Measurements from ENCODE around the gene CELF2.

The CELF2 gene

DNA sequence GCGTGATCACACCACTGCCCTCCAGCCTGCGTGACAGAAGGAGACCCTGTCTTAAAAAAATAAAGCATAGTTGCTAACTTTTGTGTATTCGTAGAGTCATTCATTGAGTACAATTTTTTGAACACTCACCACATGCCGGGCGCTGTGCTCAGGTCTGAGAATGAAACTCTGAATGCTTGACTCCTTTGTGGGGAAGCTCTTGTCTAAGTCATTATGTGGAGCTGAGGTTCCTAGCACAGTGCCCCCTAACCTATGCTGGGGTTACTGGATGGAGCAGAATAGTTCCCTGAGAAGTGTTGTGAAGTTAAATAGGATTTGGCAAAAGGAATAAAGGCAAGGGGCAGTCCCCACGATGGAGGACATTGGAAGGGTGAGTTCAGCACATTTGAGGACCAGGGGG is 123.3 kb downstream of the CELF2 start:
- no peak overlapping the region for H2BK15ac ChIP-seq (ENCODE audit: low read length)
- no peak overlapping the region for H3K14ac ChIP-seq (ENCODE audit: low read length)
- no peaks in the 10 kb centered on the region for H3K36me3 ChIP-seq (replicated peaks in 1 of 2; ENCODE audit: control insufficient read depth in 2 of 2, insufficient read depth in 2 of 2, low read length in 2 of 2)
- no peak overlapping the region for H4K8ac ChIP-seq (ENCODE audit: low read depth, low read length)
- no peak overlapping the region for H3K23ac ChIP-seq (ENCODE audit: low read depth, low read length, poor library complexity)
- H4K91ac ChIP-seq (ENCODE audit: low read depth, low read length, poor library complexity) = no peak overlapping the region
- no peak for DNase-seq (ENCODE audit: low spot score)
- no peak overlapping the region for H3K18ac ChIP-seq (ENCODE audit: low read length)
- no peak overlapping the region for H2AK5ac ChIP-seq (ENCODE audit: low read depth, low read length)
- no peaks in the 10 kb centered on the region for H3K79me1 ChIP-seq (ENCODE audit: low read depth, low read length)
- no peak overlapping the region for H2AFZ ChIP-seq (ENCODE audit: low read length)
- no CpG with 5 or more reads among the region's 6 CpGs for WGBS, 2 donors (ENCODE audit: extremely low coverage in 2 of 2, insufficient read length in 2 of 2, insufficient replicate concordance in 1 of 2)
- H3K27me3 ChIP-seq (ENCODE audit: control insufficient read depth in 3 of 3, insufficient read depth in 3 of 3, low read depth in 1 of 3, low read length in 3 of 3) = no peaks in the 10 kb centered on the region
- peaks cover 0 to 5% of the 10 kb centered on the region in 2 donors for H3K4me1 ChIP-seq (ENCODE audit: control insufficient read depth in 2 of 2, insufficient read depth in 1 of 2, low read depth in 1 of 2, low read length in 2 of 2)
- no peak overlapping the region for H2BK5ac ChIP-seq (ENCODE audit: low read length)
- no peak overlapping the region for H3K4me3 ChIP-seq (ENCODE audit: low read length in 2 of 2)
- H3K27ac ChIP-seq (replicated peaks; ENCODE audit: low read length) = no peak overlapping the region
- no peak overlapping the region for H3K4ac ChIP-seq (ENCODE audit: low read length)
- no peaks in the 10 kb centered on the region for H3K9me3 ChIP-seq (replicated peaks in 1 of 2; ENCODE audit: control insufficient read depth in 2 of 2, insufficient read depth in 1 of 2, low read depth in 1 of 2, low read length in 2 of 2)
- H2BK120ac ChIP-seq (ENCODE audit: low read depth, low read length) = no peak overlapping the region
- H2BK12ac ChIP-seq (ENCODE audit: low read length) = no peak overlapping the region
- no peak overlapping the region for H3K9ac ChIP-seq (ENCODE audit: low read depth, low read length, poor library complexity)
- no peak overlapping the region for H3K4me2 ChIP-seq (ENCODE audit: insufficient read depth, low read length, poor library complexity, severe bottlenecking)

- Histone ChIP-seq H3K36me3 (replicated peaks in 1 of 2; ENCODE audit: control insufficient read depth in 2 of 2, insufficient read depth in 2 of 2, low read length in 2 of 2) (no peaks in the 10 kb centered on the region), H2AK5ac (ENCODE audit: low read depth, low read length) (no peak overlapping the region), H2BK120ac (ENCODE audit: low read depth, low read length) (no peak overlapping the region), H3K23ac (ENCODE audit: low read depth, low read length, poor library complexity) (no peak overlapping the region), H2BK15ac (ENCODE audit: low read length) (no peak overlapping the region), H2BK5ac (ENCODE audit: low read length) (no peak overlapping the region), H3K14ac (ENCODE audit: low read length) (no peak overlapping the region), H3K27ac (replicated peaks; ENCODE audit: low read length) (no peak overlapping the region), H3K4ac (ENCODE audit: low read length) (no peak overlapping the region), H4K91ac (ENCODE audit: low read depth, low read length, poor library complexity) (no peak overlapping the region), H3K27me3 (ENCODE audit: control insufficient read depth in 3 of 3, insufficient read depth in 3 of 3, low read depth in 1 of 3, low read length in 3 of 3) (no peaks in the 10 kb centered on the region), H2BK12ac (ENCODE audit: low read length) (no peak overlapping the region), H3K4me3 (ENCODE audit: low read length in 2 of 2) (no peak overlapping the region), H3K9me3 (replicated peaks in 1 of 2; ENCODE audit: control insufficient read depth in 2 of 2, insufficient read depth in 1 of 2, low read depth in 1 of 2, low read length in 2 of 2) (no peaks in the 10 kb centered on the region), H4K8ac (ENCODE audit: low read depth, low read length) (no peak overlapping the region), H3K79me1 (ENCODE audit: low read depth, low read length) (peaks cover 1% of the 10 kb centered on the region), H2AFZ (ENCODE audit: low read length) (no peak overlapping the region), H3K4me1 (ENCODE audit: control insufficient read depth in 2 of 2, insufficient read depth in 1 of 2, low read depth in 1 of 2, low read length in 2 of 2) (peaks cover 0 to 10% of the 10 kb centered on the region in 2 donors), H3K9ac (ENCODE audit: low read depth, low read length, poor library complexity) (no peak overlapping the region), H3K18ac (ENCODE audit: low read length) (no peak overlapping the region), H3K4me2 (ENCODE audit: insufficient read depth, low read length, poor library complexity, severe bottlenecking) (no peak overlapping the region)
- no CpG with 5 or more reads among the region's 3 CpGs for WGBS, 2 donors (ENCODE audit: extremely low coverage in 2 of 2, insufficient read length in 2 of 2, insufficient replicate concordance in 1 of 2)
- no peak for DNase-seq (ENCODE audit: low spot score)
These were observed 124.0 kb downstream of the CELF2 start for GRCh38 chr10:11141571-11142091.

DNA sequence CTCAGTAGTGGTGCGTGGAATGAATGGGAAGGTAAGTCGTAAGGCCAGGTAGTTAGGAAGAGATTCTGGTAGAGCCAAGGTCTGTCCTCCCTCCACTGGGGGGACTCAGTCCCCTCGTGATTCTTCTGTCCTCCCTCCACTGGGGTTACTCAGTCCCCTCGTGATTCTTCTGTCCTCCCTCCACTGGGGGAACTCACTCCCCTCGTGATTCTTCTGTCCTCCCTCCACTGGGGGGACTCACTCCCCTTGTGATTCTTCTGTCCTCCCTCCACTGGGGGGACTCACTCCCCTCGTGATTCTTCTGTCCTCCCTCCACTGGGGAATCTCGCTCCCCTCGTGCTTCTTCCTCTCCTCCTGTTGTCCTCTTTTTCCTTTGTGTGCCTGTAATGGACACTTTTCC is 125.1 kb downstream of the CELF2 start:
- WGBS, 2 donors (ENCODE audit: extremely low coverage in 2 of 2, insufficient read length in 2 of 2, insufficient replicate concordance in 1 of 2) = no CpG with 5 or more reads among the region's 8 CpGs

DNA sequence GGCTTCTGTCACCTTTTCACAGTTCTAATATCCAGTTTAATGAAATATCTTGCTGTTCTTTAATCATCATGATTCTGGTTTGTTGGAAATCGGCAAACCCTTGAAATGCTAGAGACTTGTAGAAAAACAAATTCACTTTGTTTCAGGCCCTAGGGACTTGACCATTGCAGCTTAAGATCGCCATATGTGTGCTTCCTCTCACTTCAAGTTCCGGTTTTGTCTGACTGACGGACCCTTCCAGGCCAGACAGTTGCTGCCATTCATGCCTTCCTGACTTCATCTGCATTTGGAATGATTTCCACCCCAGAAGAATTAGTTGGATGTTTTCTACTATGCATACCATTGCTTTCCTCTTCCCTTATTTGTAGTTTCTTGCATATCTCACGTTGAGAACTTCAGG is 125.6 kb downstream of the CELF2 start:
- Histone ChIP-seq H2AK5ac (ENCODE audit: low read depth, low read length) (no peak overlapping the region), H3K9ac (ENCODE audit: low read depth, low read length, poor library complexity) (no peak overlapping the region), H3K27me3 (ENCODE audit: control insufficient read depth in 3 of 3, insufficient read depth in 3 of 3, low read depth in 1 of 3, low read length in 3 of 3) (no peaks in the 10 kb centered on the region), H3K27ac (replicated peaks; ENCODE audit: low read length) (no peak overlapping the region), H3K4me2 (ENCODE audit: insufficient read depth, low read length, poor library complexity, severe bottlenecking) (no peak overlapping the region), H4K91ac (ENCODE audit: low read depth, low read length, poor library complexity) (no peak overlapping the region), H3K36me3 (replicated peaks in 1 of 2; ENCODE audit: control insufficient read depth in 2 of 2, insufficient read depth in 2 of 2, low read length in 2 of 2) (no peaks in the 10 kb centered on the region), H4K8ac (ENCODE audit: low read depth, low read length) (no peak overlapping the region), H2BK15ac (ENCODE audit: low read length) (no peak overlapping the region), H3K18ac (ENCODE audit: low read length) (no peak overlapping the region), H2AFZ (ENCODE audit: low read length) (no peak overlapping the region), H3K23ac (ENCODE audit: low read depth, low read length, poor library complexity) (no peak overlapping the region), H3K4me3 (ENCODE audit: low read length in 2 of 2) (no peak overlapping the region), H3K14ac (ENCODE audit: low read length) (no peak overlapping the region), H2BK5ac (ENCODE audit: low read length) (no peak overlapping the region), H3K4me1 (ENCODE audit: control insufficient read depth in 2 of 2, insufficient read depth in 1 of 2, low read depth in 1 of 2, low read length in 2 of 2) (peaks cover 0 to 18% of the 10 kb centered on the region in 2 donors), H3K9me3 (replicated peaks in 1 of 2; ENCODE audit: control insufficient read depth in 2 of 2, insufficient read depth in 1 of 2, low read depth in 1 of 2, low read length in 2 of 2) (no peaks in the 10 kb centered on the region), H3K79me1 (ENCODE audit: low read depth, low read length) (peaks cover 2% of the 10 kb centered on the region), H2BK12ac (ENCODE audit: low read length) (no peak overlapping the region), H3K4ac (ENCODE audit: low read length) (no peak overlapping the region), H2BK120ac (ENCODE audit: low read depth, low read length) (no peak overlapping the region)
- no peak for DNase-seq (ENCODE audit: low spot score)
- no CpG with 5 or more reads among the region's 5 CpGs for WGBS, 2 donors (ENCODE audit: extremely low coverage in 2 of 2, insufficient read length in 2 of 2, insufficient replicate concordance in 1 of 2)

More for the DNA sequence above, 125.1 kb downstream of the CELF2 start:
- no peak overlapping the region for H3K4ac ChIP-seq (ENCODE audit: low read length)
- H2AFZ ChIP-seq (ENCODE audit: low read length) = no peak overlapping the region
- no peak overlapping the region for H2BK5ac ChIP-seq (ENCODE audit: low read length)
- H3K14ac ChIP-seq (ENCODE audit: low read length) = no peak overlapping the region
- no peaks in the 10 kb centered on the region for H3K9me3 ChIP-seq (replicated peaks in 1 of 2; ENCODE audit: control insufficient read depth in 2 of 2, insufficient read depth in 1 of 2, low read depth in 1 of 2, low read length in 2 of 2)
- DNase-seq (ENCODE audit: low spot score) = no peak
- H4K8ac ChIP-seq (ENCODE audit: low read depth, low read length) = no peak overlapping the region
- no peaks in the 10 kb centered on the region for H3K36me3 ChIP-seq (replicated peaks in 1 of 2; ENCODE audit: control insufficient read depth in 2 of 2, insufficient read depth in 2 of 2, low read length in 2 of 2)
- H3K79me1 ChIP-seq (ENCODE audit: low read depth, low read length) = peaks cover 2% of the 10 kb centered on the region
- no peaks in the 10 kb centered on the region for H3K27me3 ChIP-seq (ENCODE audit: control insufficient read depth in 3 of 3, insufficient read depth in 3 of 3, low read depth in 1 of 3, low read length in 3 of 3)
- no peak overlapping the region for H3K23ac ChIP-seq (ENCODE audit: low read depth, low read length, poor library complexity)
- no peak overlapping the region for H3K4me3 ChIP-seq (ENCODE audit: low read length in 2 of 2)
- H4K91ac ChIP-seq (ENCODE audit: low read depth, low read length, poor library complexity) = no peak overlapping the region
- no peak overlapping the region for H3K18ac ChIP-seq (ENCODE audit: low read length)
- H3K4me2 ChIP-seq (ENCODE audit: insufficient read depth, low read length, poor library complexity, severe bottlenecking) = no peak overlapping the region
- no peak overlapping the region for H2BK15ac ChIP-seq (ENCODE audit: low read length)
- H3K27ac ChIP-seq (replicated peaks; ENCODE audit: low read length) = no peak overlapping the region
- H3K9ac ChIP-seq (ENCODE audit: low read depth, low read length, poor library complexity) = no peak overlapping the region
- H2BK120ac ChIP-seq (ENCODE audit: low read depth, low read length) = no peak overlapping the region
- no peak overlapping the region for H2AK5ac ChIP-seq (ENCODE audit: low read depth, low read length)
- H2BK12ac ChIP-seq (ENCODE audit: low read length) = no peak overlapping the region
- H3K4me1 ChIP-seq (ENCODE audit: control insufficient read depth in 2 of 2, insufficient read depth in 1 of 2, low read depth in 1 of 2, low read length in 2 of 2) = peaks cover 0 to 14% of the 10 kb centered on the region in 2 donors
